Prostate gland (tissue), 2 donors: ENCODE results near the gene SMIM7. TPM values are rescaled to one million over a fixed set of nuclear protein-coding genes. Genes with fewer than 3 reads are reported as not detected.
"Not testable (repeated sequence)": the region's sequence is repeated elsewhere in the genome, so short reads cannot be mapped to it uniquely, and the experiment has no call there.

Experiments used
- DNase-seq: peaks from one replicate; pipeline ENCODE4 v3.0.0-alpha.2; 2019; ENCODE audit warnings: low spot score
- H3K27ac ChIP-seq, 2 donors: fragments of 200-600 bp; sonication (generic); 2 replicates each; pipeline ENCODE4 v1.5.1; 2017 to 2019
- H3K27me3 ChIP-seq: fragments of 200-600 bp; sonication (generic); replicated peaks from 2 replicates; pipeline ENCODE4 v1.5.1; 2019; ENCODE audit not compliant: insufficient read depth
- H3K36me3 ChIP-seq, 2 donors: fragments of 200-600 bp; sonication (generic); 1 replicate in 1 of 2; 2 replicates in 1 of 2; pipeline versions ENCODE4 v1.5.1 to v1.8.1; 2017 to 2019
- H3K4me1 ChIP-seq: fragments of 200-600 bp; sonication (generic); replicated peaks from 2 replicates; pipeline ENCODE4 v1.5.1; 2019
- H3K4me3 ChIP-seq, 2 donors: fragments of 200-600 bp; sonication (generic); 2 replicates each; pipeline ENCODE4 v1.5.1; 2017 to 2019
- H3K9me3 ChIP-seq: fragments of 200-600 bp; sonication (generic); 2 replicates; pipeline ENCODE4 v1.5.1; 2017
- CTCF ChIP-seq, 4 experiments: fragments of 200-600 bp in 2 of 4; fragments of 450-650 bp in 2 of 4; sonication (generic) in 2 of 4; IDR thresholded peaks; 1 replicate in 3 of 4; 2 replicates in 1 of 4; pipeline ENCODE4 v1.5.1; 2016 to 2019; ENCODE audit warnings: antibody characterized with exemption in 4 of 4, mild to moderate bottlenecking in 2 of 4, moderate library complexity in 2 of 4
- POLR2A ChIP-seq: fragments of 450-650 bp; IDR thresholded peaks from one replicate; pipeline ENCODE4 v1.6.1; 2016; ENCODE audit warnings: antibody characterized with exemption, mild to moderate bottlenecking
- POLR2AphosphoS5 ChIP-seq: sonication (generic); formaldehyde crosslinking; IDR thresholded peaks from one replicate; pipeline ENCODE4 v1.6.1; 2017; ENCODE audit warnings: antibody characterized with exemption
- WGBS: methylation state at CpG from one replicate; pipeline ENCODE4 v1.1.5; 2018; 5-methylcytosine and 5-hydroxymethylcytosine counted together
- intact Hi-C: fragments of 100-400 bp; cut with DNase I; formaldehyde crosslinking; loops from one replicate; pipeline ENCODE4 v1.14.2; 2022
- total RNA-seq, 2 donors: library from RNA; depleted of rRNA; stranded (reverse); fragments of >200 nt; gene quantifications; one replicate each; pipeline ENCODE4 v1.1.0, GENCODE V29; 2016

SMIM7 gene
- total RNA-seq, 2 donors from 2014 or later, result 146 to 171 TPM

- 86% methylated on average over 15 of the region's 15 CpGs for WGBS
- peaks cover 0 to 9% of the 10 kb centered on the region in 2 donors for H3K36me3 ChIP-seq
- no peak overlapping the region for H3K27ac ChIP-seq
- H3K9me3 ChIP-seq, result no peaks in the 10 kb centered on the region
- H3K4me3 ChIP-seq, result no peak overlapping the region
- H3K27me3 ChIP-seq, result no peaks in the 10 kb centered on the region
- DNase-seq, result no peak
- intact Hi-C loops, result no loop called here
- H3K4me1 ChIP-seq, result no peaks in the 10 kb centered on the region
- no peak for TF ChIP-seq POLR2AphosphoS5
- TF ChIP-seq POLR2A, result no peak
- no peak for TF ChIP-seq CTCF (IDR thresholded peaks at IDR 0.05)
Measured at GRCh38 chr19:16676101-16676798, 16.3 kb upstream of the SMIM7 start.

DNA sequence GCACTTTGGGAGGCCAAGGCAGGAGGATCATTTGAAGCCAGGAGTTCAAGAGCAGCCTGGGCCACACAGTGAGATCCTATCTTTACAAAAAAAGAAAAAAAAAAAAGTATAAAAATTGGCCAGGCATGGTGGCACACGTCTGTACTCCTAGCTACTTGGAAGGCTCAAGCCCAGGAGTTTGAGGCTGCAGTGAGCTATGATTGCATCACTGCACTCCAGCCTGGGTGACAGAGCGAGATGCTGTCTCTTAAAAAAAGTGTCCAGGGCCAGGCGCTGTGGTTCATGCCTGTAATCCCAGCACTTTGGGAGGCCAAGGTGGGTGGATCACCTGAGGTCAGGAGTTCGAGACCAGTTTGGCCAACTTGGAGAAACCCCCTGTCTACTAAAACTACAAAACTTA, 13.9 kb upstream of the SMIM7 start:
- H3K4me1 ChIP-seq, H3K27ac ChIP-seq, intact Hi-C loops, H3K36me3 ChIP-seq, H3K27me3 ChIP-seq, DNase-seq, H3K9me3 ChIP-seq, H3K4me3 ChIP-seq: not testable (repeated sequence)
- 75% methylated on average over 4 of the region's 4 CpGs for WGBS

DNA sequence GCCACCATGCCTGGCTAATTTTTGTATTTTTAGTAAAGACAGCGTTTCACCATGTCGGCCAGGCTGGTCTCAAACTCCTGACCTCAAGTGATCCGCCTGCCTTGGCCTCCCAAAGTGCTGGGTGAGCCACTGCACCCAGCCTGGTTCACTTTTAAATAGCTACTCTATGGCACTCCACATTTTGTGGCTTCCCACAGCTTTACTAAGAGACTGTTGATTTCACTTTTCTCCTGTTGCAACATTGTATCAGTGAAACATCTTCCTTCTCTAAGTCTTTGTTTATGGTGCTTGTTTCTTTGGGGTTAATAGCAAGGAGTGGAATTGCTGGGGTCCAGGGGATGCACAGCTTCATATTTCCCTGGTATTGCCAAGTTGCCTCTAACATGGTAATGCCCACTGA, 13.3 kb upstream of the SMIM7 start:
- TF ChIP-seq CTCF (IDR thresholded peaks at IDR 0.05) (no peak), POLR2A (no peak), POLR2AphosphoS5 (no peak)
- Histone ChIP-seq H3K36me3 (no peaks in the 10 kb centered on the region), H3K9me3 (no peaks in the 10 kb centered on the region), H3K4me1 (no peaks in the 10 kb centered on the region), H3K4me3 (no peak overlapping the region), H3K27me3 (no peaks in the 10 kb centered on the region), H3K27ac (no peak overlapping the region)
- 88% methylated on average over 3 of the region's 3 CpGs for WGBS
- intact Hi-C loops, result no loop called here
- DNase-seq, result no peak

DNA sequence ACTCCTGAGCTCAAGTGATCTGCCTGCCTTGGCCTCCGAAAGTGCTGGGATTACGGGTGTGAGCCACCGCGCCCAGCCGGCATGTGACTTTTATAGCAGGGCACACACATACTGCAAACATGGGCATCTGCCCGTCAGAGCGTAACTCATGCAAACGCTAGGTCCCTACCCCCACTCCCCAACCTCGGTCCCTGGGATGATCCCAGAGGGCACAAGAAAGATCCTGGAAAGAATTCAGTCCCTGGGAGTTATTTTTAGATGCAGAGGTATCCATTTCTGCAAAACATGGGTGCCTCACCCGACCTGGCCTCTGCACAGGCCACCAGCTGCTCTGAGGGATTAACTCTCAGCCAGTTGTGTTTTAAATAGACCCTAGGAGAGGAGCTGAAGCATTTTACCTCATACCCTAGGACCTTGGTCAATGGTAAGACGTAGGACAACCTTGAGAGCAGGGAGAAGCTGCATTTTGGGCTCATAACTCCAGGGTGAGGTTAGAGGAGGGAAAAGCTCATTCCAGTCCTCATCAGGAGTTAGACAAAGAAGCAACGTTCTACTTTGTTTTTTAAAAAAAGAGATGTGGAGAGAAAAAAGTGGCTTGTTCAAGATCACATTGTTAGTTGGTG, 11.8 kb upstream of the SMIM7 start:
- no peak overlapping the region for H3K27ac ChIP-seq
- 84% methylated on average over 12 of the region's 12 CpGs for WGBS
- intact Hi-C loops, result no loop called here
- H3K27me3 ChIP-seq, result no peaks in the 10 kb centered on the region
- no peaks in the 10 kb centered on the region for H3K4me1 ChIP-seq
- no peaks in the 10 kb centered on the region for H3K36me3 ChIP-seq
- no peaks in the 10 kb centered on the region for H3K9me3 ChIP-seq
- DNase-seq, result no peak
- no peak overlapping the region for H3K4me3 ChIP-seq
- no peak for TF ChIP-seq CTCF (IDR thresholded peaks at IDR 0.05)
- TF ChIP-seq POLR2AphosphoS5, result no peak
- TF ChIP-seq POLR2A, result no peak

DNA sequence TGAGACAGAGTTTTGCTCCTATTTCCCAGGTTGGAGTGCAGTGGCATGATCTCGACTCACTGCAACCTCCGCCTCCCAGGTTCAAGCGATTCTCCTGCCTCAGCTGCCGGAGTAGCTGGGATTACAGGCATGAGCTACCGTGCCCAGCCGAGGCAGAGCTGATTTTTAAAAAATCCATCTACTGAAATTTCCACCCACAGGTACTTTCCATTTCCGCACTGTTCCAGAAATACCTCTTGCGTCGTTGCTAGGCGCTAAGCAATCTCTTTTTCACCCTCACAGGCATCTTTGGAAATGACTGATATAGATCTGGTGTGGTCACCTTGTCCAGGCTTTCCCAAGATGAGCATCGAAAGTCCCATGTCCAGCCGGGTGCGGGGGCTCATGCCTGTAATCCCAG, 10.3 kb upstream of the SMIM7 start:
- H3K4me3 ChIP-seq, result no peak overlapping the region
- no peak overlapping the region for H3K27ac ChIP-seq
- intact Hi-C loops, result no loop called here
- H3K4me1 ChIP-seq, result no peaks in the 10 kb centered on the region
- TF ChIP-seq POLR2AphosphoS5 (no peak), CTCF (IDR thresholded peaks at IDR 0.05) (no peak), POLR2A (no peak)
- H3K36me3 ChIP-seq, result no peaks in the 10 kb centered on the region
- H3K9me3 ChIP-seq, result no peaks in the 10 kb centered on the region
- DNase-seq, result no peak
- no peaks in the 10 kb centered on the region for H3K27me3 ChIP-seq
- WGBS, result 96% methylated on average over 13 of the region's 13 CpGs

DNA sequence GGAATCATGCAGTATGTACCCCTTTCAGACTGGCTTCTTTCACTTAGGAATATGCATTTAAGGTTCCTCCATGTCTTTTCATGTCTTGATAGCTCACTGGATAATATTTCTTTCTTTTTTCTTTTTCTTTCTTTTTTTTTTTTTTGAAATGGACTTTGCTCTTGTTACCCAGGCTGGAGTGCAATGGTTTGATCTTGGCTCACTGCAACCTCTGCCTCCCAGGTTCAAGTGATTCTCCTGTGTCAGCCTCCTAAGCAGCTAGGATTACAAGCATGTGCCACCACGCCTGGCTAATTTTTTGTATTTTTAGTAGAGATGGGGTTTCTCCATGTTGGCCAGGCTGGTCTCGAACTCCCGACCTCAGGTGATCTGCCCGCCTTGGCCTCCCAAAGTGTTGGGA, 8.8 kb upstream of the SMIM7 start:
- WGBS, result 98% methylated on average over 4 of the region's 4 CpGs
- H3K27ac ChIP-seq, intact Hi-C loops, H3K27me3 ChIP-seq, H3K4me1 ChIP-seq, H3K9me3 ChIP-seq, H3K4me3 ChIP-seq, DNase-seq, H3K36me3 ChIP-seq: not testable (repeated sequence)
